DMS 273 treated with DMSO at 0.1 percent for 48 hours (cell line): Measurements from ENCODE around the gene OCIAD1.
"Not testable (repeated sequence)": the region's sequence is repeated elsewhere in the genome, so short reads cannot be mapped to it uniquely, and the experiment has no call there.

Experiments
- DNase-seq: peaks from one replicate; lab custom pipeline; 2025; lab: John Stamatoyannopoulos, UW

OCIAD1 gene

GRCh38 chr4:48830706-48831531 lies at the start of gene OCIAD1:
OCIAD1 (plus strand) TSS chr4:48831088; CDS start chr4:48832625, 1,537 bp downstream.
- DNase-seq, result peak; percentile 94

DNA sequence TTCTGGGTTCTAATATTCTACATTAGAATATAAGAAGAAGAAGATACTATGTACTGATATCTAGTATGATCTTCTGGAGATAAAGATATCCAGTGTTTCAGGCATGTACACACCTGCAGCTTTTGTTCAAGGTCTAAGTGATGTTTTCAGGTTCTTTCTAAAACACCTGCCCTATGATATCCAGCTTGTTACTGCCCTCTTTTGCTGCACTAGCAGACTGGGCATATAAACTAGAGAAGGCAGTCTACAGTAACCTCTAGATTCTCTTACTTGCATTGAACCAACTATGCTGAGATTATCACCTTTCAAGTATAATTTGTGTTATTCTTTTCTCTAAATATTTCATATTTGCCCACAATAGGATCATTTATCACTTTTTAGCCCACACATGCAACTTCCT lies 48.9 kb upstream of the OCIAD1 start:
- no peak for DNase-seq

DNA sequence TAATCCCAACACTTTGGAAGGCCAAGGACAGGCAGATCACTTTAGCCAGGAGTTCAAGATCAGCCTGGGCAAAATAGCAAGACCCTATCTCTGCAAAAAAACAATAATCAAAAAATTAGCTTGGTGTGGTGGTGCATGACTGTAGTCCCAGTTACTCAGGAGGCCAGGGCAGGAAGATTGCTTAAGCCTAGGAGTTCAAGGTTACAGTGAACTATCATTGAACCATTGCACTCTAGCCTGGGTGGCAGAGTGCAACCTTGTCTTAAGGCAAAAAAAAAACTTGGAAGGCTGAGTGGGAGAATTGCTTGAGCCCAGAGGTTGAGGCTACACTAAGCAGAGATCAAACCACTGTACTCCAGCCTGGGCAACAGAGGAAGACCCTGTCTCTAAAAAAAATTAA lies 45.6 kb upstream of the OCIAD1 start:
- no peak for DNase-seq

GRCh38 chr4:48786549-48786948 lies 44.3 kb upstream of the OCIAD1 start:
- no peak for DNase-seq

GRCh38 chr4:48787056-48787455 lies 43.8 kb upstream of the OCIAD1 start:
- no peak for DNase-seq

- DNase-seq, result no peak
Measured at GRCh38 chr4:48790561-48790960, 40.3 kb upstream of the OCIAD1 start.

DNA sequence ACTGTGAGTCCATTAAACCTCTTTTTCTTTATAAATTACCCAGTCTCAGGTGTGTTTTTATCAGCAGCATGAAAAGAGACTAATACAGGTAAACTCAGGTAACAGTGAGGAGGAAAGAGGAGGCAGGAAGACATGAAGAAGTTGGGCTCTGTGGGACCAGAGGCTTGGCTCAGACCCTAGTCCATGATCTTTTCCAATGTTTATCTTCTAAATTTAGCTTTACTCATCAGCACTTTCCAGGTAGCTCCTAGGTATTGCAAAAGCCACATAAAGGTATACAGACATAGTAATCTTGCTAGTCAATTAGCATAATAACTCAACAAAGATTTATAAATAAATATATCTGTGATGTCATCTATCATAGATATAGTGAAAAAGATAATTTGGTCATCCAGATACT lies 39.6 kb upstream of the OCIAD1 start:
- no peak for DNase-seq

GRCh38 chr4:48792348-48793006 lies 38.4 kb upstream of the OCIAD1 start:
- DNase-seq, result no peak

GRCh38 chr4:48795108-48795507 lies 35.8 kb upstream of the OCIAD1 start:
- no peak for DNase-seq

GRCh38 chr4:48796191-48796926 lies 34.5 kb upstream of the OCIAD1 start:
- no peak for DNase-seq

GRCh38 chr4:48796927-48797679 lies 33.8 kb upstream of the OCIAD1 start:
- no peak for DNase-seq

- DNase-seq, result no peak
Measured at GRCh38 chr4:48798117-48798516, 32.8 kb upstream of the OCIAD1 start.

GRCh38 chr4:48799157-48799556 lies 31.7 kb upstream of the OCIAD1 start:
- no peak for DNase-seq

- not testable (repeated sequence) for DNase-seq
Measured at GRCh38 chr4:48800155-48800554, 30.7 kb upstream of the OCIAD1 start.

- no peak for DNase-seq
Measured at GRCh38 chr4:48801016-48801715, 29.7 kb upstream of the OCIAD1 start.

GRCh38 chr4:48804584-48805301 lies 26.1 kb upstream of the OCIAD1 start:
- no peak for DNase-seq

DNA sequence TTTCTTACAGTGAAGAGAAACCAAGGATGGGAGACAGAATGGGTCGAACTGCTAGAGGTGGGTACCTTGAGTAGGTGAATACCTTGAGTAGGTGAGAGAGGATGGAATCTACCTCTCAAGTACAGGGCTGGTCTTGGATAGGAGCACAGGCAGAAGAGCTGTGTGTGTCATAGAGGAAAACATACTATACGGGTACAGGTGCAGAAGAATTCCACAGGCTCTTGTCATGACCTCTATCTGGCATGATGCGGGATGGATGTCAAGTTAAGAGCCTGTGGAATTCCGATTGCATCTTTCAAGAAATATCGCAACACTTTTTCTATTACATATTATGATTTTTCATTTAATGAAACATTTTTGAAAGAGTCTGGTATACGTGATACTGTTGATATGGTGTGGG lies 18.0 kb upstream of the OCIAD1 start:
- DNase-seq, result no peak

DNA sequence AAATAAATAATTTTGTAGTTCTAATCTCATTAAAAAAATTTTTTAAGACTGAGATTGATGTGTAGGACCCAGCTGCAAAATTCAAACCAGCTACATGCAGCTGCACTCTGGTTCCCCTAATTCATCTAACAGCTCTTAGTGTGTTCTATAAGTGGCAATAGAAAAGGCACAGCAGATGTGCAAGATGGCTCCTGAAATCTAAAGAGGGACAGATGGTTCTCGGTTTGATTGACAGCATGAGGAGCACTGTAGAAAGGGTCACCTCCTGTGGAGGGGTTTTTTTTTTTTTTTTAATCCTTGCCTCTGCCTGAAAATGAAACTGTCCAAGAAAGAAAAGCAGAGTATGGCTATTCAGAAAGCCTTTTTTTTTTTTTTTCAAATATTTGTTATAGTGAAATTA lies 16.9 kb upstream of the OCIAD1 start:
- peak; percentile 91 for DNase-seq

- no peak for DNase-seq
Measured at GRCh38 chr4:48815483-48815882, 15.4 kb upstream of the OCIAD1 start.

- not testable (repeated sequence) for DNase-seq
Measured at GRCh38 chr4:48816297-48816696, 14.6 kb upstream of the OCIAD1 start.

GRCh38 chr4:48816971-48817370 lies 13.9 kb upstream of the OCIAD1 start:
- no peak for DNase-seq
